ENCODE data around the gene SLC13A4.
"Not testable (repeated sequence)": the region's sequence is repeated elsewhere in the genome, so short reads cannot be mapped to it uniquely, and the experiment has no call there.

SLC13A4 gene

GRCh38 chr7:135742371-135742770 lies 14.4 kb upstream of the SLC13A4 start:
- in situ Hi-C loops (cut with MboI; ENCODE audit: low sequenced_read_pairs) = no loop called here

GRCh38 chr7:135741905-135742304 lies 13.9 kb upstream of the SLC13A4 start:
- Histone ChIP-seq H3K36me3 (replicated peaks) (no peaks in the 10 kb centered on the region), H3K4me3 (no peak overlapping the region), H3K9me3 (no peaks in the 10 kb centered on the region), H3K27me3 (ENCODE audit: low read depth) (no peaks in the 10 kb centered on the region), H3K4me1 (no peaks in the 10 kb centered on the region)
- no peak for DNase-seq (ENCODE audit: low spot score in 2 of 2)
- in situ Hi-C loops (cut with MboI; ENCODE audit: low sequenced_read_pairs) = no loop called here

More at GRCh38 chr7:135742371-135742770, 14.4 kb upstream of the SLC13A4 start:
- H3K27me3 ChIP-seq (ENCODE audit: low read depth) = no peaks in the 10 kb centered on the region
- no peaks in the 10 kb centered on the region for H3K36me3 ChIP-seq (replicated peaks)
- no peaks in the 10 kb centered on the region for H3K4me1 ChIP-seq
- DNase-seq (ENCODE audit: low spot score in 2 of 2) = no peak
- H3K4me3 ChIP-seq = no peak overlapping the region
- no peaks in the 10 kb centered on the region for H3K9me3 ChIP-seq

GRCh38 chr7:135740889-135741288 lies 12.9 kb upstream of the SLC13A4 start:
- in situ Hi-C loops (cut with MboI; ENCODE audit: low sequenced_read_pairs) = no loop called here
- no peak for DNase-seq (ENCODE audit: low spot score in 2 of 2)
- Histone ChIP-seq H3K27me3 (ENCODE audit: low read depth) (no peaks in the 10 kb centered on the region), H3K4me3 (no peak overlapping the region), H3K36me3 (replicated peaks) (no peaks in the 10 kb centered on the region), H3K4me1 (no peaks in the 10 kb centered on the region), H3K9me3 (no peaks in the 10 kb centered on the region)

- in situ Hi-C loops (cut with MboI; ENCODE audit: low sequenced_read_pairs); H3K4me1 ChIP-seq; H3K27me3 ChIP-seq (ENCODE audit: low read depth); H3K4me3 ChIP-seq; H3K36me3 ChIP-seq (replicated peaks); H3K9me3 ChIP-seq; DNase-seq (ENCODE audit: low spot score in 2 of 2): not testable (repeated sequence)
Measured at GRCh38 chr7:135737306-135737647, 9.3 kb upstream of the SLC13A4 start.

GRCh38 chr7:135736586-135737305 lies 8.8 kb upstream of the SLC13A4 start:
- Histone ChIP-seq H3K9me3 (no peaks in the 10 kb centered on the region), H3K36me3 (replicated peaks) (no peaks in the 10 kb centered on the region), H3K27me3 (ENCODE audit: low read depth) (no peaks in the 10 kb centered on the region; the same call in 1 of the 2 replicates), H3K4me3 (no peak overlapping the region), H3K4me1 (no peaks in the 10 kb centered on the region)
- in situ Hi-C loops (cut with MboI; ENCODE audit: low sequenced_read_pairs) = no loop called here
- no peak for DNase-seq (ENCODE audit: low spot score in 2 of 2)

- in situ Hi-C loops (cut with MboI; ENCODE audit: low sequenced_read_pairs) = no loop called here
- no peaks in the 10 kb centered on the region for H3K36me3 ChIP-seq (replicated peaks)
- H3K4me3 ChIP-seq = no peak overlapping the region
- peaks cover 2% of the 10 kb centered on the region; the same call in 1 of the 2 replicates for H3K27me3 ChIP-seq (ENCODE audit: low read depth)
- H3K9me3 ChIP-seq = no peaks in the 10 kb centered on the region
- H3K4me1 ChIP-seq = no peaks in the 10 kb centered on the region
- no peak for DNase-seq (ENCODE audit: low spot score in 2 of 2)
Measured at GRCh38 chr7:135734343-135734689, 6.3 kb upstream of the SLC13A4 start.

GRCh38 chr7:135733603-135734342 lies 5.8 kb upstream of the SLC13A4 start:
- in situ Hi-C loops (cut with MboI; ENCODE audit: low sequenced_read_pairs) = no loop called here
- Histone ChIP-seq H3K4me1 (no peaks in the 10 kb centered on the region), H3K36me3 (replicated peaks) (no peaks in the 10 kb centered on the region), H3K9me3 (no peaks in the 10 kb centered on the region), H3K27me3 (ENCODE audit: low read depth) (peaks cover 2% of the 10 kb centered on the region; the same call in 1 of the 2 replicates), H3K4me3 (no peak overlapping the region)
- no peak for DNase-seq (ENCODE audit: low spot score in 2 of 2)

- Histone ChIP-seq H3K36me3 (replicated peaks) (no peaks in the 10 kb centered on the region), H3K4me1 (no peaks in the 10 kb centered on the region), H3K9me3 (no peaks in the 10 kb centered on the region), H3K27me3 (ENCODE audit: low read depth) (peaks cover 2% of the 10 kb centered on the region; the same call in 1 of the 2 replicates), H3K4me3 (no peak overlapping the region)
- DNase-seq (ENCODE audit: low spot score in 2 of 2) = no peak
- in situ Hi-C loops (cut with MboI; ENCODE audit: low sequenced_read_pairs) = no loop called here
Measured at GRCh38 chr7:135731131-135731530, 3.1 kb upstream of the SLC13A4 start.

GRCh38 chr7:135729230-135729629 lies 1.2 kb upstream of the SLC13A4 start:
- H3K4me1 ChIP-seq = no peaks in the 10 kb centered on the region
- H3K27me3 ChIP-seq (ENCODE audit: low read depth) = peaks cover 2% of the 10 kb centered on the region; the same call in 1 of the 2 replicates
- in situ Hi-C loops (cut with MboI; ENCODE audit: low sequenced_read_pairs) = no loop called here
- DNase-seq (ENCODE audit: low spot score in 2 of 2) = no peak
- H3K4me3 ChIP-seq = no peak overlapping the region
- H3K9me3 ChIP-seq = no peaks in the 10 kb centered on the region
- no peaks in the 10 kb centered on the region for H3K36me3 ChIP-seq (replicated peaks)

- in situ Hi-C loops (cut with MboI; ENCODE audit: low sequenced_read_pairs) = no loop called here
- Histone ChIP-seq H3K4me3 (no peak overlapping the region), H3K9me3 (no peaks in the 10 kb centered on the region), H3K36me3 (replicated peaks) (no peaks in the 10 kb centered on the region), H3K27me3 (ENCODE audit: low read depth) (0 out of 2 replicates have a peak, but pooled peaks cover 2% of the 10 kb centered on the region), H3K4me1 (no peaks in the 10 kb centered on the region)
- DNase-seq (ENCODE audit: low spot score in 2 of 2) = no peak
Measured at GRCh38 chr7:135726911-135727673, 894 bp downstream of the SLC13A4 start.

GRCh38 chr7:135726276-135726788 lies 1.7 kb downstream of the SLC13A4 start:
- in situ Hi-C loops (cut with MboI; ENCODE audit: low sequenced_read_pairs) = no loop called here
- DNase-seq (ENCODE audit: low spot score in 2 of 2) = no peak
- H3K9me3 ChIP-seq = no peaks in the 10 kb centered on the region
- H3K4me1 ChIP-seq = no peaks in the 10 kb centered on the region
- 0 out of 2 replicates have a peak, but pooled peaks cover 2% of the 10 kb centered on the region for H3K27me3 ChIP-seq (ENCODE audit: low read depth)
- H3K4me3 ChIP-seq = no peak overlapping the region
- no peaks in the 10 kb centered on the region for H3K36me3 ChIP-seq (replicated peaks)

- Histone ChIP-seq H3K36me3 (replicated peaks) (no peaks in the 10 kb centered on the region), H3K4me3 (no peak overlapping the region), H3K4me1 (no peaks in the 10 kb centered on the region), H3K27me3 (ENCODE audit: low read depth) (no peaks in the 10 kb centered on the region), H3K9me3 (no peaks in the 10 kb centered on the region)
- DNase-seq (ENCODE audit: low spot score in 2 of 2) = no peak
- in situ Hi-C loops (cut with MboI; ENCODE audit: low sequenced_read_pairs) = no loop called here
Measured at GRCh38 chr7:135723411-135723810, 4.6 kb downstream of the SLC13A4 start.

- in situ Hi-C loops (cut with MboI; ENCODE audit: low sequenced_read_pairs) = no loop called here
- Histone ChIP-seq H3K9me3 (no peaks in the 10 kb centered on the region), H3K27me3 (ENCODE audit: low read depth) (no peaks in the 10 kb centered on the region), H3K4me3 (no peak overlapping the region), H3K36me3 (replicated peaks) (no peaks in the 10 kb centered on the region), H3K4me1 (no peaks in the 10 kb centered on the region)
- no peak for DNase-seq (ENCODE audit: low spot score in 2 of 2)
Measured at GRCh38 chr7:135721198-135721820, 6.7 kb downstream of the SLC13A4 start.
